HepG2 (cell line): Measurements from ENCODE around the gene SLC25A5. TPM values are rescaled to one million over a fixed set of nuclear protein-coding genes. Genes with fewer than 3 reads are reported as not detected.
A peak's percentile ranks its signal among the peaks of the same experiment; 100 is the strongest.

Experiments
- ATAC-seq: fragments of 200-7000 bp; cut with Tn5 transposase; 3 replicates; pipeline ENCODE4 v1.9.1; 2020; ENCODE audit warnings: mild to moderate bottlenecking, moderate library complexity
- Bru-seq: library from RNA; stranded (reverse); fragments of 400-500 nt; gene quantifications from one replicate; lab custom pipeline; 2021; lab: Mats Ljungman, UMichigan
- BruChase-seq, 2 experiments: library from RNA; stranded (reverse); fragments of 400-500 nt; gene quantifications; one replicate each; lab custom pipeline; 2021; lab: Mats Ljungman, UMichigan
- BruUV-seq: library from RNA; stranded (reverse); fragments of 400-500 nt; replicated peaks from 2 replicates; lab custom pipeline; 2021; lab: Mats Ljungman, UMichigan
- CTCF ChIA-PET: fragments of 300-600 bp; formaldehyde crosslinking; extraction: SDS; loops from one replicate; lab custom pipeline; 2021; ENCODE audit warnings: low total read pairs, inconsistent platforms, low intra/inter-chr PET ratio; lab: Yijun Ruan, JAX
- POLR2A ChIA-PET: fragments of 350-600 bp; sonication (Branson Sonifier 250); formaldehyde crosslinking; loops from one replicate; lab custom pipeline; 2020; ENCODE audit warnings: antibody characterized with exemption, inconsistent platforms; lab: Yijun Ruan, JAX
- DNase-seq: peaks from one replicate; pipeline ENCODE4 v3.0.0-alpha.2; 2015; ENCODE audit warnings: low spot score
- FAIRE-seq: peaks from 3 replicates; lab custom pipeline; 2011; peaks lifted over from hg19 to GRCh38; lab: Jason Lieb, UNC
- H2AFZ ChIP-seq: one replicate; pipeline ENCODE4 v1.6.1; 2011; ENCODE audit warnings: low read length, inconsistent platforms
- H3K27ac ChIP-seq: fragments of 300-600 bp; 3 replicates; pipeline ENCODE4 v1.8.0; 2011; ENCODE audit warnings: mixed run types, mild to moderate bottlenecking, mixed read lengths, low read length, inconsistent platforms; ENCODE audit not compliant: insufficient read depth; ENCODE audit errors: extremely low read length
- H3K27me3 ChIP-seq, 2 experiments: fragments of 200-600 bp in 1 of 2; 2 replicates in 1 of 2; 3 replicates in 1 of 2; pipeline versions ENCODE4 v1.6.0 to v1.8.0; 2011; ENCODE audit warnings: low read length in 2 of 2, mild to moderate bottlenecking in 2 of 2, moderate library complexity in 2 of 2, inconsistent platforms in 1 of 2; ENCODE audit not compliant: insufficient read depth in 2 of 2, control insufficient read depth in 1 of 2
- H3K36me3 ChIP-seq, 2 experiments: fragments of 200-600 bp in 1 of 2; replicated peaks in 1 of 2; 2 replicates in 1 of 2; 3 replicates in 1 of 2; pipeline versions ENCODE4 v1.5.1 to v1.8.0; 2011; ENCODE audit warnings: low read length in 2 of 2, inconsistent platforms in 1 of 2; ENCODE audit not compliant: insufficient read depth in 2 of 2, control insufficient read depth in 1 of 2
- H3K4me1 ChIP-seq: 2 replicates; pipeline ENCODE4 v1.5.1; 2012; ENCODE audit warnings: low read length, inconsistent platforms; ENCODE audit not compliant: insufficient read depth
- H3K4me2 ChIP-seq: 2 replicates; pipeline ENCODE4 v1.6.0; 2011; ENCODE audit warnings: low read depth, low read length, inconsistent platforms
- H3K4me3 ChIP-seq, 3 experiments: fragments of 200-600 bp in 1 of 3; sonication (generic), shearing (Covaris generic) in 1 of 3; replicated peaks in 1 of 3; 2 replicates each; pipeline ENCODE4 v1.5.1; 2011 to 2016; ENCODE audit warnings: low read length in 3 of 3, inconsistent platforms in 2 of 3, low read depth in 2 of 3, mild to moderate bottlenecking in 2 of 3, control low read depth in 1 of 3, mixed read lengths in 1 of 3; ENCODE audit not compliant: insufficient read depth in 1 of 3
- H3K79me2 ChIP-seq: one replicate; pipeline ENCODE4 v1.6.1; 2011; ENCODE audit warnings: low read length, inconsistent platforms; ENCODE audit not compliant: insufficient read depth
- H3K9ac ChIP-seq: 2 replicates; pipeline ENCODE4 v1.6.0; 2011; ENCODE audit warnings: mild to moderate bottlenecking, low read depth, low read length, inconsistent platforms; ENCODE audit not compliant: insufficient read depth
- H3K9me3 ChIP-seq: 2 replicates; pipeline ENCODE4 v1.5.1; 2012; ENCODE audit warnings: mild to moderate bottlenecking, low read length
- H4K20me1 ChIP-seq: 2 replicates; pipeline ENCODE4 v1.6.0; 2011; ENCODE audit warnings: inconsistent platforms, mild to moderate bottlenecking, low read length, moderate library complexity; ENCODE audit not compliant: insufficient read depth
- ATF2 ChIP-seq: sonication (generic); formaldehyde crosslinking; IDR thresholded peaks from 2 replicates; pipeline ENCODE4 v1.4.0; 2020; ENCODE audit warnings: missing genetic modification reagents
- ATM ChIP-seq: fragments of 450-650 bp; IDR thresholded peaks from 2 replicates; pipeline ENCODE4 v1.7.1; 2017; ENCODE audit warnings: mild to moderate bottlenecking, borderline replicate concordance
- CHD4 ChIP-seq: fragments of 200-600 bp; sonication (generic); IDR thresholded peaks from 2 replicates; pipeline ENCODE4 v1.7.0; 2017; ENCODE audit warnings: mild to moderate bottlenecking, low read length, borderline replicate concordance
- KDM6A ChIP-seq: IDR thresholded peaks from 2 replicates; pipeline ENCODE4 v1.6.1; 2016; ENCODE audit warnings: low read depth
- SIN3B ChIP-seq: fragments of 150-350 bp; IDR thresholded peaks from 2 replicates; pipeline ENCODE4 v1.6.1; 2014; ENCODE audit warnings: low read length
- TERF1 ChIP-seq: sonication (generic); formaldehyde crosslinking; IDR thresholded peaks from 2 replicates; pipeline ENCODE4 v1.8.0; 2022; ENCODE audit warnings: mild to moderate bottlenecking, missing genetic modification reagents, moderate library complexity
- TMF1 ChIP-seq: sonication (generic); formaldehyde crosslinking; IDR thresholded peaks from 2 replicates; pipeline ENCODE4 v1.8.1; 2022; ENCODE audit warnings: low read depth, missing genetic modification reagents
- ZBTB4 ChIP-seq: sonication (generic); formaldehyde crosslinking; IDR thresholded peaks from 2 replicates; pipeline ENCODE4 v1.4.0; 2020; ENCODE audit warnings: missing genetic modification reagents, mild to moderate bottlenecking, borderline replicate concordance
- ZNF20 ChIP-seq: sonication (generic); formaldehyde crosslinking; IDR thresholded peaks from 2 replicates; pipeline ENCODE4 v1.4.0; 2020; ENCODE audit warnings: mild to moderate bottlenecking, moderate library complexity, missing genetic modification reagents
- ZNF605 ChIP-seq: sonication (generic); formaldehyde crosslinking; IDR thresholded peaks from 2 replicates; pipeline ENCODE4 v1.8.0; 2022; ENCODE audit warnings: mild to moderate bottlenecking, missing genetic modification reagents
- WGBS: methylation state at CpG from one replicate; pipeline ENCODE4 v1.1.6; 2017; ENCODE audit warnings: low lambda C conversion rate; 5-methylcytosine and 5-hydroxymethylcytosine counted together
- in situ Hi-C: cut with HindIII; loops from 2 replicates; pipeline ENCODE4 v1.10.0; 2017; ENCODE audit warnings: low pct_unique_long_range_greater_than_20kb; ENCODE audit not compliant: extremely low pct_ligation_motif_present
- intact Hi-C: fragments of 100-400 bp; cut with micrococcal nuclease; formaldehyde crosslinking; loops from one replicate; pipeline ENCODE4 v1.10.0; 2022; ENCODE audit not compliant: unreplicated experiment
- long read RNA-seq, 2 experiments: library from RNA in 1 of 2; library from polyadenylated mRNA in 1 of 2; stranded (forward) in 1 of 2; unstranded in 1 of 2; transcript quantifications; one replicate each; pipeline ENCODE4 v2.0.0, GENCODE V29; 2019 to 2022
- polyA minus RNA-seq, 3 experiments: library from RNA; depleted of rRNA, polyadenylated mRNA; stranded (reverse); fragments of >200 nt; gene quantifications; 2 replicates each; pipeline ENCODE4 v1.2.3, GENCODE V29; 2011; ENCODE audit warnings: low replicate concordance in 1 of 3
- polyA plus RNA-seq, 8 experiments: library from polyadenylated mRNA; depleted of rRNA in 3 of 8; stranded (reverse) in 7 of 8; unstranded in 1 of 8; fragments of >200 nt; fragmentation: Illumina TruSeq in 4 of 8; extraction: Trizol in 4 of 8; gene quantifications; 2 replicates each; pipeline versions ENCODE4 v1.2.1 to v1.2.3, GENCODE V29; 2011 to 2016; ENCODE audit warnings: low read depth in 4 of 8, missing spikeins in 1 of 8, mixed read lengths in 1 of 8; ENCODE audit not compliant: insufficient read depth in 1 of 8
- total RNA-seq, 5 experiments: library from RNA; depleted of rRNA; stranded (reverse); fragments of >200 nt; fragmentation: Illumina TruSeq; extraction: Trizol; gene quantifications; 2 replicates each; pipeline ENCODE4 v1.2.3, GENCODE V29; 2016; ENCODE audit warnings: low read depth in 1 of 5

The SLC25A5 gene
- total RNA-seq (2016; rRNA removed; fragmentation: Illumina TruSeq; extraction: Trizol), result 300 and 472 TPM in 2 replicates
- total RNA-seq (2016; cell fraction: cytosol; rRNA removed; fragmentation: Illumina TruSeq; extraction: Trizol; ENCODE audit: low read depth), result 168 and 187 TPM in 2 replicates
- 312 and 459 TPM in 2 replicates for total RNA-seq (2016; cell fraction: insoluble cytoplasmic fraction; rRNA removed; fragmentation: Illumina TruSeq; extraction: Trizol)
- 296 and 308 TPM in 2 replicates for total RNA-seq (2016; cell fraction: membrane; rRNA removed; fragmentation: Illumina TruSeq; extraction: Trizol)
- total RNA-seq (2016; cell fraction: nucleus; rRNA removed; fragmentation: Illumina TruSeq; extraction: Trizol), result 148 TPM in 2 replicates
- 356 and 402 TPM in 2 replicates for polyA plus RNA-seq (2011; rRNA removed)
- polyA plus RNA-seq (2011; cell fraction: cytosol; rRNA removed), result 679 and 773 TPM in 2 replicates
- polyA plus RNA-seq (2011; cell fraction: nucleus; rRNA removed), result 192 and 211 TPM in 2 replicates
- 586 and 628 TPM in 2 replicates for polyA plus RNA-seq (2012)
- polyA plus RNA-seq (2016; cell fraction: cytosol; fragmentation: Illumina TruSeq; extraction: Trizol; ENCODE audit: low read depth), result 295 and 308 TPM in 2 replicates
- polyA plus RNA-seq (2016; cell fraction: insoluble cytoplasmic fraction; fragmentation: Illumina TruSeq; extraction: Trizol; ENCODE audit: low read depth), result 691 and 717 TPM in 2 replicates
- 394 and 413 TPM in 2 replicates for polyA plus RNA-seq (2016; cell fraction: membrane; fragmentation: Illumina TruSeq; extraction: Trizol; ENCODE audit: low read depth)
- 277 and 278 TPM in 2 replicates for polyA plus RNA-seq (2016; cell fraction: nucleus; fragmentation: Illumina TruSeq; extraction: Trizol; ENCODE audit: insufficient read depth, low read depth)
- 640 and 785 TPM in 2 replicates for polyA minus RNA-seq (2011; rRNA and poly(A)+ RNA removed; ENCODE audit: low replicate concordance)
- polyA minus RNA-seq (2011; cell fraction: cytosol; rRNA and poly(A)+ RNA removed), result 273 and 289 TPM in 2 replicates
- 64.6 and 78.3 TPM in 2 replicates for polyA minus RNA-seq (2011; cell fraction: nucleus; rRNA and poly(A)+ RNA removed)
- Bru-seq, nascent RNA, result percentile 97 among the genes with signal in this experiment
- percentile 100 among the genes with signal in this experiment for BruChase-seq, experiment 1, labeled RNA remaining after a 6-hour chase
- BruChase-seq, experiment 2, labeled RNA remaining after a 2-hour chase, result percentile 99 among the genes with signal in this experiment
- long read RNA-seq, experiment 1, transcript SLC25A5-201 (4 exons, 1,274 nt), result major isoform, 1,108 of 1,150 reads
- long read RNA-seq, experiment 1, transcript SLC25A5-203 (2 exons, 433 nt), result minor isoform, 6 of 1,150 reads
- long read RNA-seq, experiment 1, partial matches to known transcripts, result 27 of 1,150 reads
- long read RNA-seq, experiment 1, other reads (novel, unspliced or antisense), result 9 of 1,150 reads
- long read RNA-seq, experiment 2, transcript SLC25A5-201 (4 exons, 1,274 nt), result major isoform, 1,194 of 1,321 reads
- long read RNA-seq, experiment 2, transcript SLC25A5-203 (2 exons, 433 nt), result minor isoform, 14 of 1,321 reads
- long read RNA-seq, experiment 2, partial matches to known transcripts, result 89 of 1,321 reads
- long read RNA-seq, experiment 2, other reads (novel, unspliced or antisense), result 24 of 1,321 reads

- intact Hi-C loops, result loop anchor here (2.0 to 5.0 kb wide), 2 partner anchors 44 to 49 kb away; no protein-coding TSS in a partner anchor
- CTCF ChIA-PET, result interaction anchor here (0.9 kb wide), 1 partner anchor 10 kb away, joined by 3 read pairs; no protein-coding TSS in a partner anchor
- Histone ChIP-seq H3K9me3 (no peaks in the 10 kb centered on the region), H3K9ac (peak within 1 kb of the TSS; percentile 89), H3K4me2 (peak within 1 kb of the TSS; percentile 83), H4K20me1 (peaks cover 8% of the 10 kb centered on the region), H3K4me3 (peak within 1 kb of the TSS; percentile 64 to 84 (median 79); a peak in 5 of 6 replicates), H2AFZ (no peak within 1 kb of the TSS), H3K36me3 (peaks cover 3 to 15% of the 10 kb centered on the region in 2 experiments; a peak in 4 of 5 replicates), H3K4me1 (peaks cover 29% of the 10 kb centered on the region), H3K27ac (peak within 1 kb of the TSS; percentile 91), H3K27me3 (no peaks in the 10 kb centered on the region; a peak in 1 of 5 replicates), H3K79me2 (peaks cover 11% of the 10 kb centered on the region)
- ATAC-seq, result peak; percentile 95
- WGBS, result 5% methylated on average over 14 of the region's 46 CpGs
- no TSS peak for BruUV-seq
- in situ Hi-C loops, result no loop called here
- peak; percentile 75 for DNase-seq
- POLR2A ChIA-PET, result interaction anchor here (0.6 to 2.0 kb wide), 19 partner anchors 9 to 385 kb away, joined by 3 to 51 read pairs (median 4); partner anchors contain the start of genes RPL39 and UPF3B
- FAIRE-seq, result no peak
- TF ChIP-seq ATM (no peak), ZBTB4 (CRISPR knock-in tag) (no peak), TERF1 (CRISPR knock-in tag) (no peak), ZNF605 (CRISPR knock-in tag) (no peak), ZNF20 (CRISPR knock-in tag) (no peak), CHD4 (no peak), ATF2 (CRISPR knock-in tag) (no peak), TMF1 (peak; percentile 63; the same call in 1 of the 2 replicates), SIN3B (no peak), KDM6A (CRISPR knock-in tag) (no peak)
These were observed at the start of gene SLC25A5 for GRCh38 chrX:119467842-119468550. Gene SLC25A5 (plus strand): TSS chrX:119468444. CDS start chrX:119468516, 72 bp downstream.
